Activated T-cell treated with anti-CD3 and anti-CD28 coated beads for 1 hour (primary cell): ENCODE data around the gene TAF12.
"Not testable (repeated sequence)": the region's sequence is repeated elsewhere in the genome, so short reads cannot be mapped to it uniquely, and the experiment has no call there.

ENCODE experiments used
- DNase-seq: peaks from one replicate; pipeline ENCODE4 v3.0.0-alpha.2; 2020; ENCODE audit warnings: low read depth

The TAF12 gene

DNA sequence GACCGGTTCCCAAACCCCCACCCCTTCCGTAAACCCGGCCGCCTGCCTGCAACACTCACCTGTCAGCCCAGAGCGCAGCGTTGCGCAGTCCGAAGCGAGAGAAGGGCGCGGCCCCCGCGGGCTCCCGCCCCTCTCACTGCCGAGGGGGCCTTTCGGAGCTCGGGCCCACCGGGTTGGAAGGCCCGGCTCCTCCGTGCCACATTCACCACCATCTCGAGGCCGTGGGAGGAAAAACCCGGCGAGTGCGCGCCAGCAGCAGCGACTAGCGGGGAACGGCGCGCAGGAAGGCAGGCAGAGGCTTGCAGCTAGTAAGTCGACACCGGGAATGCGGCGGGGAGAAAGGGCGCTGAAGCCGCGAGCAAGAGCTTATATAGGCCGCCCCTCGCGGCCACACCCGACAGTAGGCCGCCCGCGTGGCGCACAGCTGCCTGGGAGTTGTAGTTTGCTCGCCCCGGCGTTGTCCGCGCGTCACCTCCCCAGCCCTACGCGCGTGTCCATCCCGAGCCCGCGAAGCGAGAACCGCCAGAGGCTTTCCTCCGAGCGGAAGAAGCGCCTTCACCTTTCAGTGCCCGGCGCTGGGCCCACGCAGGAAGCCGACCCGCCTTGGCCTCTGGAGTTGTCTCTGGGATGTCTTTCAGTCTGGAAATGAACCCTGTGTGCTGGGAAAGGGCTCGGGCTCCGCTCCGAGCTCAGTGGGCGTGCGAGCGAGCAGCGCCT, 61.2 kb downstream of the TAF12 start:
- DNase-seq, result peak; percentile 89

DNA sequence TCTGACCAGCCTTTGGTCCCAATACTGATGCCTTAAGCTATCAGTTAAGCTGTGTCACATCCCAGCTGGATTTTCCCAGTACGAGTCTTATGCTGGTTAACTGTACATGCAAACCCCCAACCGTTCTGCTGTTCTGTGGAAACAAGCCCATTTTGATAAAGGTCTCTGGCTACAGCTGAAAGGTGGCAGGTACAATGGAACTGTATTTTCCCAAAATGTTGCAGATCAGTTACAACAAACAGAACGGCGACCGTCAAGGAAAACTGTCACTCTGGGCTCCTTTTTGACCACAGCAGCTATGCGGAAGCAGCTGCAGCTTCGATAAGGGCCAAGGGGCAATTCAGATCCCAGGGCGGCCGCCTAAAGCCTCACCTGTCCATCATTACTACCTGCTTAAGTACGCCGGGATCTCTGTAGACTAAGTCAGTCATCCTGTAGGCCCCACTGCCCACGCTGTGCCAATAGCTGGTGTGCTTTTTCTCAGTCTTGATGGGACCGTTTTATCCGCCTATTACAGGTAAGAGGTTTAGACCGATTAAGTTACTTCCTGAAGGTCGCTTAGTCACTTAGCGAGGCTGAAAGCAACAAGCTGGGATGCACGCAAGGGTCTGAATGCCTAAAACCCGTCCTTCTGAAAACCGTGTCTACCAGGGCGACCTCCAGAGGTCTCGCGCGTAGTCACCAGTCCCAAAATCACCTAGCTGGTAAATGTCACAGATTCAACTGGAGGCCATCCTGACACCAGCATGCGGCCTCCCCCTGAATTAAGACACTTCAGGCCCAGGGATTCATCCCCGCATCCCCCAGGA, 61.9 kb downstream of the TAF12 start:
- DNase-seq, result no peak

DNA sequence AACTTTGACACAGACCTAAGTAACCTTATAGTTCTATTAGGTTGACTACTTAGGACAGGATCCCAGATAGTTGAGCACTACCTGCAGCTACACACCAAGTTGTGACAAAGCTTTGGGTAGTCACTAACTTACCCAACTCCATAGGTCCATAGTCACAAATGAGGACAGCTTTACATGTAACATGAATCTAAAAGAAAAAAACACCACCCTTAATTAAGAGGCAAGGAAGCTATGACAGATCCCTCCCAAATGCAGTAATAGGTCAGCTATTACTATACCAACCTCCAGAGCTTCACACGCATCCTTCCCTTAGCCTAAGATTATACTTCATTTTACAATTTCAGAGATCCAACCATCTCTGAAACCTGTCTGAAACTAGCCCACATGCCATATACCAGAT, 63.5 kb downstream of the TAF12 start:
- no peak for DNase-seq

DNA sequence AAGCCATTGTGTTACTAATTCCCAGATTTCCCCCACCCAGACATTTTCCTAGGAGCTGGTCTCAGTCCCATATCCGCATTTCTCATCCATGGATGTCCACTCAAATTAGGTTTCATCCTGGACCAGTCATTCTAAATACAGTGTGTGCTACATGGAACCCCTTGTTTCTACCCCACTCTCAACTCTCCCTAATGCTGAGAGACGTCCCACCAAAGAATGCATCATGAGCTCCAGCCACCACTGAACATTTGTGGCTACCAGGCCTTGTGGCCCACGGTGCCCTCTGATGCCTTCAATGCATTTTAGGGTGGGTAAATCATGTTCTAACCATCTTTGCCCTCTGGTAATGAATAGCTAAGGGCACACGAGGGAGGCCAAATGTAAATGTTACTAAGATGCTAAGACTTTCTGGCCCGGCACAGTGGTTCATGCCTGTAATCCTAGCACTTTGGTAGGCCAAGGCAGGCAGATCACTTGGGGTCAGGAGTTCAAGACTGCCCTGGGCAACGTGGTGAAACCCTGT, 64.1 kb downstream of the TAF12 start:
- no peak for DNase-seq

DNA sequence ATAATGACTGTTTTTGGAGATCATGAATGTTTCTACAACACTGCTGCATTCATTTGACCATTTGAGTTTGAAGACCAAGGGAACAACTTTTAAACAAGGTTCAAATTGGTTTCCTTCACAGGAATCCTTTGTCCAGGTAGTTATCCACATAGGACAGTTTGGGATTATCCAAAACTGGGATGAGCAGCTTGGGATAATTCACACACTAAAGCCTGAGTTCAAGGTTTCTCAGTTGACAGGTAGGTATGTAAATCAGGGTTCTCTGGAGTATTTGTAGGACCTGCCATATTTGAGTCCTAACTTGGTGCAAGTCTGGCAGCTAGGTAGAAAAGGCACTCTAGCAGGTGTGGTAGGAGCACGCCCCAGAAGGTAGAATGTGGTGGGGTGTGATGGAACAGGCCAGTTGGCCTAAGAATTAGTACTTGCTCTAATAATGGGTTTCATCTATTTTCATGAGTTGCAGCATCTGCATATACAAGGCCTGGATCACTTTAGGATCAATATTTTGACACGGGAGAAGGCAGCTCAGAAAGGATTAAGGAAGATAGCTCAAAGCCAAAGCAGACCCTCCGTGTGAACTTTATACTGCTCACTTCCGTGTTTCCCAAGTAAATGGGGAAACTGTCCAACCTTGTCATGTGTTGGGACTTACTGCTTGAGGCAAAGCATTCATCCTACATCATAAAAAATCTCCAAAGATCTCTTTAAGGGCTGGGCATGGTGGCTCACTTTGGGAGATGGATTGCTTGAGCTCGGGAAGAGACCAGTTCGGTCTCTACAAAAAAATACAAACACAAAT, 64.9 kb downstream of the TAF12 start:
- no peak for DNase-seq

DNA sequence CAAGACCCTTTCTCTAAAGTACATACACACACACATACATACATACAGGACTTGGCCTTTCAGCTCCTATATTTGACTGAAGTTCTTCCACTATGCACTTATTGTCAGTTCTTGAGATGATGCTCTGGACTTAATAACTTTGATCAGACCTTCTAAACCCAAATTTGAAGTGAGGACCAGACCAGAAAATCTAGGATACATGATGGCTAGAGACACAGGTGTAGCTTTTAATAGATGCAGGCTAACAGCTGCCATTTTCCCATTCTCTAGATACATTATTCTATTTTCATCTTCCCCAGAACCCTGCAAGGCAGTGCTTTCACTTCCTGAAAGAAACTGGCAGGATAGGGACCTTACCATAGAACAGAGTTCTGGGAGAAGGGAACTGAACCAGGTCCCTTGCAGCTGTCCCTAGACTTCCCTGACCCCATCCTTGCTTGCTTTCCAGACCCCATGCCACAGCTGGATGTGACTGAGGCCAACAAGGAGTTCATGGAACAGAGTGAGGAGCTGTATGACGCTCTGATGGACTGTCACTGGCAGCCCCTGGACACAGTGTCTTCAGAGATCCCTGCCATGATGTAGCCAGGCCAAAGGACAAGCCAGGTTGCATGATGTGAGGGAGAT, 65.7 kb downstream of the TAF12 start:
- DNase-seq, result no peak

DNA sequence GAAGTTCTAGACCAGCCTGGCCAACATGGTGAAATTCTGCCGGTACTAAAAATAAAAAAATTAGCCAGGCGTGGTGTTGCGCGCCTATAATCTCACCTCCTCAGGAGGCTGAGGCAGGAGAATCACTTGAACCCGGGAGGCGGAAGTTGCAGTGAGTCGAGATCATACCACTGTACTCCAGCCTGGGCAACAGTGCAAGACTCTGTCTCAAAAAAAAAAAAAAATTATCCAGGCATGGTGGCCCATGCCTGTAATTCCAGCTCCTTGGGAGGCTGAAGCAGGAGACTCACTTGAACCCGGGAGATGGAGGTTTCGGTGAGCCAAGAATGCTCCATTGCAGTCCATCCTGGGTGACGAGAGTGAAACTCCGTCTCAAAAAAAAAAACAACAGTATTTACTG, 69.3 kb downstream of the TAF12 start:
- DNase-seq, result no peak

DNA sequence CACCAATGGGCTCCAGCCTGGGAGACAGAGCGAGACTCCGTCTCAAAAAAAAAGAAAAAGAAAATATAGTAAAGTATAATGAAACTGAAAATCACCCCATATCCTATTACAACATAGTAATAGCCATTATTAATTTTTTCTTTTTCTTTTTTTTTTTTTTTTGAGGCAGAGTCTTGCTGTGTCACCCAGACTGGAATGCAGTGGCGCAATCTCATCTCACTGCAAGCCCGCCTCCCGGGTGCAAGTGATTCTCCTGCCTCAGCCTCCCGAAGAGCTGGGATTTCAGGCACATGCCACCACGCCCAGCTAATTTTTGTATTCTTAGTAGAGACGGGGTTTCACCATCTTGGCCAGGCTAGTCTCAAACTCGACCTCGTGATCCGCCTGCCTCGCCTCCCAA, 70.0 kb downstream of the TAF12 start:
- DNase-seq, result not testable (repeated sequence)

DNA sequence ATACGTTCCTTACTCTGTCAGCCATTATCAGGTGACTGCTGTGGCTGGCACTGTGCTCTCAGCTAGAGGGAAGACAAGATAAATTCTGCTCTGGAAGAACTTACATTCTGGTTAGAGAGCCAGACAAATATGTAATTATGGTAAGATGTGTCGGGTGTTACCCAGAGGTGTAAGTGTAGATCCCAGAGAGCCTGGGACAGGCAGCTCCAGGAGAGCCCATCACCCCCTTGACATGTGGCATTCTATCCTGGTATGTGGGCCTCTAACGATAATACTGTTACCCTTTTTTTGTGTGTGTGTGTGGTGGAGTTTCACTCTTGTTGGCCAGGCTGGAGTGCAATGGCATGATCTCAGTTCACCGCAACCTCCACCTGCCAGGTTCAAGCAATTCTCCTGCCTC, 71.0 kb downstream of the TAF12 start:
- no peak for DNase-seq

DNA sequence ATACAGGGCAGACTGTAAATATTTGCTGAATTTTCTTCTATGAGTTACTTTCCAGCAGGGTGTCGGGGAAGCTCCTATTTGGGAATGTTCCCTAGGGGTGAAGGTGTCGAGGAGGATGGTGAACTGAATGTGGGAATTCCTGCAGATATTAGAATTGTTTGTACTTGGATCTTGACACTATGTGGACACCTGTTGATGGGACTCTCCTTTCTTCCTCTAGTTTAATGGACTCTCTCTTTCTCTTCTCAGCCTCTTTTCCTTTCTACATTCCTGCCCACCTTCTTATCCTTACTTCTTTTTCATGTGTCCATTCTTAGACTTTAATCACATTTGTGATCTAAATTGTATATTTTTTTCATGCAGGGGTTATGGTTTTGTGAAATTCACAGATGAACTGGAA, 75.9 kb downstream of the TAF12 start:
- no peak for DNase-seq

DNA sequence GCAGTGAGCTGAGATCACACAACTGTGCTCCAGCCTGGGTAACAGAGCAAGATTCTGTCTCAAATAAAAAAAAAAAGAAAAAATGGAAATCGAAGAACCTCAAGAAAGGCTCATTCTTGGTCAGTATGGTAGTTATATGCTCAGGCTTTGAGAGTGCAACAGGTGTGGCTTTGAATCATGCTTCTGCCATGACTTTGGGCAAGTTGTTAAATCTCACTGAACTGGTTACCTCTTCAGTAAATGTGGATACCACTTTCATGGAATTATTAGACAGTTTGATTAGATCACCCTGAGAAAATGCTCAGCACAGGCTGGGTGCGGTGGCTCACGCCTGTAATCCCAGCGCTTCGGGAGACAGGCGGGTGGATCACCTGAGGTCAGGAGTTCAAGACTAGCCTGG, 77.1 kb downstream of the TAF12 start:
- no peak for DNase-seq

DNA sequence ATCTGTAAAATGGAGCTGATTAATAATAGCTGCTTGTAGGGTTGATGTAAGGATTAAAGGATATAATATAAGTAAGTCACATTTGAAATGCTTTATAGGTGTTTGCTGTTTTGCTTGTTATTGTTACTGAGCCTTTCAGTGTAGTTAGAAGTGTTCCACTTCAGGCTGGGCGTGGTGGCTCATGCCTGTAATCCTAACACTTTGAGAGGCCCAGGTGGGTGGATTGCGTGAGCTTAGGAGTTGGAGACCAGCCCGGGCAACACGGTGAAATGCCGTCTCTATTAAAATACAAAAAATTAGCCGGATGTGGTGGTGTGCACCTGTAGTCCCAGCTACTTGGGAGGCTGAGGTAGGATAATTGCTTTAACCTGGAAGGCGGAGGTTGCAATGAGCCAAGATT, 77.8 kb downstream of the TAF12 start:
- DNase-seq, result no peak

DNA sequence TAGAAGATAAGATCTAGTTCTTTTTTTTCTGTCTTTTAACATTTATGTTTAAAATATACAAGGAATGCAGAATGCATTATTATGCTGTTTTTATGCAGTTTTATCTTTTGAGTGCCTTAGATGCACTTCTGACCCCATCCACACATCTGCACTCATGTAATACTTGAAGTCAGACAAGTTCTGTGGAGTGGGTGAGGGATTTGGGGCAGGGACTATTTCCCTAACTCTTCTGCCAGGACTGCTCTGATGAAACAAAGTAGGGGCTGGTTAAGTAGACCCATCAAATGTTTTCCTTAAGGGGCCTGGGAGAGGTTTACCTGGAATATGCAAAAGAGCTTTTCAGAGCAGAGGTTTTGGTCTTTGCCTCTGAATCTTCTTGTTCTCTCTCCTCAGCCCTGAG, 78.6 kb downstream of the TAF12 start:
- DNase-seq, result no peak

DNA sequence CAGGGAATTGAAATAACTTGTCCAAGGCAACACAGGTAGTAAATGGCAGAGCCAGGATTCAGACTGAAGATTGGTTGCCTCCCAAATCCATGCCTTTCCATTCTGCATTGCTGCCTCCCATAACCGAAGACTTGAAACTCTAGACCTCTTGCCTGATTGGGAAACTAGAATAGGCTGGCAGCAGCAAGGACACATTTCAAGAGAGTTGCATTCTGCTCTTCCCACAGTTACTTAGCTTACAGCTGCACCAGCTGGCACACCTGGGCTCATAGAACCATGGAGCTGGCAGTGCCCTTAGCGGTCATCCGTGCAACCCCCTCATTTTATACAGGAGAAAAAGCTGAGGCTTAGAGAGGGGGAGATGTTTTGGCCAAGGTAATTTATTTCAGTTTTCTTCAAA, 82.0 kb downstream of the TAF12 start:
- no peak for DNase-seq
